B cell (primary cell): ENCODE data around the gene PSME3IP1. TPM values are rescaled to one million over a fixed set of nuclear protein-coding genes. Genes with fewer than 3 reads are reported as not detected.

Source experiments
- ATAC-seq: fragments of 200-7000 bp; cut with Tn5 transposase; one replicate; pipeline ENCODE4 v1.10.0; 2021; ENCODE audit warnings: low read depth, mild to moderate bottlenecking, moderate number of reproducible peaks, moderate library complexity
- CTCF ChIA-PET: fragments of 350-600 bp; sonication (Branson Sonifier 250); formaldehyde crosslinking; loops from one replicate; lab custom pipeline; 2021; ENCODE audit warnings: antibody characterized with exemption, inconsistent platforms; lab: Charles Lee
- POLR2A ChIA-PET: fragments of 350-600 bp; sonication (Branson Sonifier 250); formaldehyde crosslinking; loops from one replicate; lab custom pipeline; 2021; ENCODE audit warnings: antibody characterized with exemption; lab: Charles Lee
- DNase-seq: peaks from one replicate; pipeline ENCODE4 v3.0.0; 2013
- H2AFZ ChIP-seq: 2 replicates; pipeline ENCODE4 v1.6.1; 2012; ENCODE audit warnings: mild to moderate bottlenecking, low read depth, low read length; ENCODE audit not compliant: insufficient read depth, poor library complexity, severe bottlenecking
- H3K27ac ChIP-seq, 2 donors: 1 replicate in 1 of 2; 2 replicates in 1 of 2; pipeline ENCODE4 v1.5.1; 2012 to 2013; ENCODE audit warnings: low read length in 2 of 2, mild to moderate bottlenecking in 2 of 2, moderate library complexity in 1 of 2
- H3K27me3 ChIP-seq, 4 experiments: fragments of 200-600 bp in 1 of 4; sonication (generic) in 1 of 4; replicated peaks in 1 of 4; 1 replicate in 2 of 4; 2 replicates in 2 of 4; pipeline versions ENCODE4 v1.6.1 to v1.7.0; 2013 to 2016; ENCODE audit warnings: low read length in 3 of 4, mild to moderate bottlenecking in 2 of 4, mixed read lengths in 1 of 4, moderate library complexity in 1 of 4; ENCODE audit not compliant: insufficient read depth in 4 of 4, control insufficient read depth in 3 of 4; ENCODE audit errors: control extremely low read depth in 1 of 4
- H3K36me3 ChIP-seq, 2 experiments: replicated peaks in 1 of 2; 1 replicate in 1 of 2; 2 replicates in 1 of 2; pipeline versions ENCODE4 v1.6.1 to v1.7.1; 2013; ENCODE audit warnings: low read length in 1 of 2; ENCODE audit not compliant: insufficient read depth in 2 of 2, control insufficient read depth in 1 of 2; ENCODE audit errors: control extremely low read depth in 1 of 2, extremely low read depth in 1 of 2
- H3K4me1 ChIP-seq, 2 donors: fragments of 200-600 bp in 1 of 2; sonication (generic) in 1 of 2; 1 replicate in 1 of 2; 2 replicates in 1 of 2; pipeline versions ENCODE4 v1.5.1 to v1.6.1; 2013 to 2017; ENCODE audit warnings: low read length in 2 of 2; ENCODE audit not compliant: control insufficient read depth in 2 of 2, insufficient read depth in 2 of 2
- H3K4me2 ChIP-seq: replicated peaks from 2 replicates; pipeline ENCODE3; 2012; ENCODE audit warnings: mild to moderate bottlenecking, low read depth, low read length; ENCODE audit not compliant: poor library complexity, severe bottlenecking
- H3K4me3 ChIP-seq, 5 experiments: fragments of 200-600 bp in 1 of 5; sonication (generic) in 1 of 5; 1 replicate in 3 of 5; 2 replicates in 2 of 5; pipeline versions ENCODE4 v1.5.1 to v1.7.0; 2011 to 2016; ENCODE audit warnings: low read length in 4 of 5, mild to moderate bottlenecking in 4 of 5, low read depth in 2 of 5, control low read depth in 1 of 5, moderate library complexity in 1 of 5; ENCODE audit not compliant: insufficient read depth in 1 of 5; ENCODE audit errors: control extremely low read depth in 1 of 5, extremely low read depth in 1 of 5
- H3K79me2 ChIP-seq: fragments of 200-600 bp; sonication (generic); one replicate; pipeline ENCODE4 v1.6.0; 2016; ENCODE audit warnings: low read length; ENCODE audit not compliant: control insufficient read depth, insufficient read depth
- H3K9ac ChIP-seq: fragments of 200-600 bp; sonication (generic); 2 replicates; pipeline ENCODE4 v1.6.1; 2017; ENCODE audit warnings: mild to moderate bottlenecking, low read length, moderate library complexity
- H3K9me3 ChIP-seq, 3 donors: one replicate each; pipeline versions ENCODE4 v1.6.1 to v1.7.1; 2013; ENCODE audit warnings: low read length in 2 of 3; ENCODE audit not compliant: control insufficient read depth in 2 of 3, insufficient read depth in 1 of 3; ENCODE audit errors: control extremely low read depth in 1 of 3
- H4K20me1 ChIP-seq: 2 replicates; pipeline ENCODE4 v1.6.0; 2012; ENCODE audit warnings: mild to moderate bottlenecking, low read length; ENCODE audit not compliant: insufficient read depth, control insufficient read depth, poor library complexity, severe bottlenecking
- H3K27ac Mint-ChIP-seq: one replicate; pipeline ENCODE4 v1.8.0; 2021; ENCODE audit warnings: mixed read lengths
- H3K27me3 Mint-ChIP-seq: one replicate; pipeline ENCODE4 v1.8.0; 2021; ENCODE audit warnings: mixed read lengths
- H3K4me1 Mint-ChIP-seq: one replicate; pipeline ENCODE4 v1.8.0; 2021; ENCODE audit warnings: mixed read lengths
- H3K4me3 Mint-ChIP-seq: one replicate; pipeline ENCODE4 v1.8.0; 2021; ENCODE audit warnings: mixed read lengths
- H3K9me3 Mint-ChIP-seq: one replicate; pipeline ENCODE4 v1.8.0; 2022; ENCODE audit warnings: mixed read lengths; ENCODE audit not compliant: insufficient read depth
- CTCF ChIP-seq: fragments of 200-600 bp; IDR thresholded peaks from one replicate; pipeline ENCODE4 v1.8.0; 2022; ENCODE audit warnings: antibody characterized with exemption, mild to moderate bottlenecking
- EZH2 ChIP-seq: IDR thresholded peaks from 2 replicates; pipeline ENCODE4 v1.6.1; 2012; ENCODE audit warnings: borderline replicate concordance, low read depth, mild to moderate bottlenecking, moderate library complexity, low read length; ENCODE audit not compliant: insufficient read depth, poor library complexity, severe bottlenecking
- WGBS: methylation state at CpG from one replicate; pipeline ENCODE4 v1.1.5; 2013; ENCODE audit warnings: missing lambda C conversion rate; ENCODE audit not compliant: insufficient coverage; 5-methylcytosine and 5-hydroxymethylcytosine counted together
- intact Hi-C: fragments of 100-400 bp; cut with micrococcal nuclease; formaldehyde crosslinking; loops from one replicate; pipeline ENCODE4 v1.10.0; 2022
- polyA plus RNA-seq: library from polyadenylated mRNA; depleted of rRNA; stranded (reverse); fragments of >200 nt; gene quantifications from 2 replicates; pipeline ENCODE4 v1.2.3, GENCODE V29; 2012
- total RNA-seq, 2 donors: library from RNA; stranded (reverse); fragments of 120-200 nt in 1 of 2; gene quantifications; 1 replicate in 1 of 2; 2 replicates in 1 of 2; pipeline versions ENCODE4 v1.2.3 to v1.2.4, GENCODE V29; 2013 to 2022

Gene PSME3IP1
- total and polyA plus RNA-seq, 2 donors (not counting 1 experiment from before 2014, with no cell fraction given), result 125 to 166 TPM

GRCh38 chr16:57163842-57164241 lies 22.0 kb downstream of the PSME3IP1 start:
- no peak overlapping the region for H3K4me3 Mint-ChIP-seq
- Histone ChIP-seq H3K36me3 (peaks cover 1 to 69% of the 10 kb centered on the region in 2 experiments), H3K4me1 (no peaks in the 10 kb centered on the region), H3K9ac (no peak overlapping the region), H3K79me2 (peaks cover 21% of the 10 kb centered on the region), H3K27me3 (no peaks in the 10 kb centered on the region), H3K4me2 (no peak overlapping the region), H3K4me3 (no peak overlapping the region), H3K9me3 (no peaks in the 10 kb centered on the region), H2AFZ (no peak overlapping the region), H3K27ac (no peak overlapping the region), H4K20me1 (peaks cover 4% of the 10 kb centered on the region)
- no peaks in the 10 kb centered on the region for H3K9me3 Mint-ChIP-seq
- intact Hi-C loops, result loop anchor here (10.0 kb wide), 1 partner anchor 229 kb away; the partner anchor contains the start of gene HERPUD1
- no peak overlapping the region for H3K27ac Mint-ChIP-seq
- H3K4me1 Mint-ChIP-seq, result peaks cover 8% of the 10 kb centered on the region
- CTCF ChIA-PET, result interaction anchor here (1.1 kb wide), 1 partner anchor 80 kb away, joined by 4 read pairs; no protein-coding TSS in a partner anchor
- no peak for TF ChIP-seq CTCF
- TF ChIP-seq EZH2, result no peak
- 100% methylated on average over 1 of the region's 1 CpG for WGBS
- POLR2A ChIA-PET, result no interaction called here
- ATAC-seq (no peak), DNase-seq (no peak)
- no peaks in the 10 kb centered on the region for H3K27me3 Mint-ChIP-seq

GRCh38 chr16:57159447-57159846 lies 26.4 kb downstream of the PSME3IP1 start:
- Histone ChIP-seq H4K20me1 (peaks cover 6% of the 10 kb centered on the region), H3K27ac (no peak overlapping the region), H3K4me1 (no peaks in the 10 kb centered on the region), H2AFZ (no peak overlapping the region), H3K9ac (no peak overlapping the region), H3K36me3 (peaks cover 0 to 71% of the 10 kb centered on the region in 2 experiments), H3K27me3 (no peaks in the 10 kb centered on the region), H3K4me2 (no peak overlapping the region), H3K79me2 (peaks cover 7% of the 10 kb centered on the region), H3K9me3 (no peaks in the 10 kb centered on the region), H3K4me3 (no peak overlapping the region)
- Mint-ChIP-seq H3K4me3 (no peak overlapping the region), H3K27ac (no peak overlapping the region), H3K4me1 (no peaks in the 10 kb centered on the region), H3K27me3 (no peaks in the 10 kb centered on the region), H3K9me3 (no peaks in the 10 kb centered on the region)
- intact Hi-C loops, result no loop called here
- CTCF ChIA-PET, result no interaction called here
- POLR2A ChIA-PET, result interaction anchor here (0.6 kb wide), 1 partner anchor 71 kb away, joined by 8 read pairs; no protein-coding TSS in a partner anchor
- whole genome bisulfite sequencing, result 94% methylated on average over 3 of the region's 4 CpGs
- DNase-seq, result no peak
- no peak for TF ChIP-seq EZH2
- TF ChIP-seq CTCF, result no peak
- no peak for ATAC-seq
